Measurements from ENCODE around the gene IL23A. TPM values are rescaled to one million over a fixed set of nuclear protein-coding genes. Genes with fewer than 3 reads are reported as not detected.

Gene IL23A
- total RNA-seq, 6 donors from 2014 or later, result 0.81 to 1.1 TPM; not detected in 4

- DNase-seq, result no peak
- Histone ChIP-seq H3K27ac (peak overlapping the region; percentile 85 to 93 (median 90)), H3K36me3 (peaks cover 23 to 27% (median 25%) of the 10 kb centered on the region in 4 donors), H3K4me3 (peak overlapping the region; percentile 66 to 92 (median 73)), H3K27me3 (no peaks in the 10 kb centered on the region), H3K4me1 (peaks cover 14 to 37% (median 20%) of the 10 kb centered on the region in 4 donors), H3K9me3 (no peaks in the 10 kb centered on the region)
- WGBS, 2 donors, result 0% methylated on average over 1 of the region's 1 CpG
- peak in 2 of 4 donors; percentile 38 to 54 for TF ChIP-seq POLR2A (IDR thresholded peaks at IDR 0.05)
- TF ChIP-seq, protein P1, sequence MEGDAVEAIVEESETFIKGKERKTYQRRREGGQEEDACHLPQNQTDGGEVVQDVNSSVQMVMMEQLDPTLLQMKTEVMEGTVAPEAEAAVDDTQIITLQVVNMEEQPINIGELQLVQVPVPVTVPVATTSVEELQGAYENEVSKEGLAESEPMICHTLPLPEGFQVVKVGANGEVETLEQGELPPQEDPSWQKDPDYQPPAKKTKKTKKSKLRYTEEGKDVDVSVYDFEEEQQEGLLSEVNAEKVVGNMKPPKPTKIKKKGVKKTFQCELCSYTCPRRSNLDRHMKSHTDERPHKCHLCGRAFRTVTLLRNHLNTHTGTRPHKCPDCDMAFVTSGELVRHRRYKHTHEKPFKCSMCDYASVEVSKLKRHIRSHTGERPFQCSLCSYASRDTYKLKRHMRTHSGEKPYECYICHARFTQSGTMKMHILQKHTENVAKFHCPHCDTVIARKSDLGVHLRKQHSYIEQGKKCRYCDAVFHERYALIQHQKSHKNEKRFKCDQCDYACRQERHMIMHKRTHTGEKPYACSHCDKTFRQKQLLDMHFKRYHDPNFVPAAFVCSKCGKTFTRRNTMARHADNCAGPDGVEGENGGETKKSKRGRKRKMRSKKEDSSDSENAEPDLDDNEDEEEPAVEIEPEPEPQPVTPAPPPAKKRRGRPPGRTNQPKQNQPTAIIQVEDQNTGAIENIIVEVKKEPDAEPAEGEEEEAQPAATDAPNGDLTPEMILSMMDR (IDR thresholded peaks at IDR 0.05), result no peak
- peak in 1 of 2 donors; percentile 22 for TF ChIP-seq POLR2AphosphoS5 (IDR thresholded peaks at IDR 0.05)
- TF ChIP-seq EP300 (IDR thresholded peaks at IDR 0.05), result no peak
- peak in 1 of 2 donors; percentile 4 for ATAC-seq (ENCODE audit: low FRiP score in 2 of 2)
Observed at GRCh38 chr12:56358836-56359532, 20.3 kb downstream of the IL23A start.

DNA sequence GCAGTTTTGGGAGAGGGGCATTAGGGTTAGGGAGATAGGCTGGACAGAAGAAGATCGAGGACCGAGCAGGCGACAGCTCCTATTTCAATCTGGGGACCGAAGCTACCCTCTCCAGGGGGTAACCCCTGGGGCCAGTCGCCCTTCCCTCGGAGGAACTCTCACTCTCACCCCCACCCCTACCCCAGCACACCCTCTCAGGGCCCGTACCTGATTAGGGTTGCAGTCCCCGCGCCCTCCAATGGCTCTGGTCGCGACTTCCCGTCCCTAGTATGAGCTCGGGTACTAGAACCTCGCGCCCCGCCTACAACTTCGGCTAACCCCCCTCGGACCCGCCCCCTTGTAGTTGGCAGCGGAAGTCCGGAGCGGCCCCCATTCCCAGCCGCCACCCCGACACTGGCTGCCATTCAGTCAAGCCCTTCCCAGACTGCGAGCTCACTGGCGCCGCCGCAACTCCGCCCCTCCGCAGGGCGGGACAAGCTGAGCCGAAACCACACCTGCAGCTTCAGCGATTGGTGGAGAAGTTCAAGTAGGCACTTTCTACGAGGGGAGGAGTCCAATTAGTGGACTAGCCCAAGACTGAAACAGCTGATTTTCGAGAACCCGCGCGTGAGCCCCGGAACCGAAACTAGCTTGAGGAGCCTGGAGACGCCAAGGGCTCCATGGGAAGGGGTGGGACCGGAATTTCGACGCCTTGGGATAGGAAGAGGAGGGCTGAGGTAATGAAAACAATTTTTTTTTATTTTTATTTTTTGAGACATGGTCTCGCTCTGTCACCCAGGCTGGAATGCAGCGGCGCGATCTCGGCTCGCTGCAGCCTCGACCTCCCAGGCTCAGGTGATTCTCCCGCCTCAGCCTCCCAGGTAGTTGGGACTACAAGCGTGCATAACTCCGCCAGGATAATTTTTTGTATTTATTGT lies 21.4 kb downstream of the IL23A start, which contains the start of gene STAT2:
Gene STAT2 (minus strand): TSS at position 257 of the 917 bp plus-strand sequence. CDS start 3,536 bp downstream, outside the sequence.
- Histone ChIP-seq H3K36me3 (peaks cover 12 to 16% (median 14%) of the 10 kb centered on the region in 4 donors), H3K9me3 (no peaks in the 10 kb centered on the region), H3K27me3 (no peaks in the 10 kb centered on the region), H3K4me1 (peaks cover 14 to 37% (median 20%) of the 10 kb centered on the region in 4 donors), H3K27ac (peak within 1 kb of the TSS; percentile 89 to 93 (median 90)), H3K4me3 (peak within 1 kb of the TSS; percentile 66 to 92 (median 73))
- peak; percentile 99 to 100 for DNase-seq
- 0 to 1% methylated on average over 32 to 54 of the region's 54 CpGs for WGBS, 2 donors
- TF ChIP-seq, protein P1 (IDR thresholded peaks at IDR 0.05), result no peak
- TF ChIP-seq EP300 (IDR thresholded peaks at IDR 0.05) (peak in 2 of 4 donors; percentile 53 to 88), POLR2A (IDR thresholded peaks at IDR 0.05) (peak in 3 of 4 donors; percentile 63 to 91 (median 87)), POLR2AphosphoS5 (IDR thresholded peaks at IDR 0.05) (peak; percentile 70 to 92)
- ATAC-seq (ENCODE audit: low FRiP score in 2 of 2), result peak; percentile 99

DNA sequence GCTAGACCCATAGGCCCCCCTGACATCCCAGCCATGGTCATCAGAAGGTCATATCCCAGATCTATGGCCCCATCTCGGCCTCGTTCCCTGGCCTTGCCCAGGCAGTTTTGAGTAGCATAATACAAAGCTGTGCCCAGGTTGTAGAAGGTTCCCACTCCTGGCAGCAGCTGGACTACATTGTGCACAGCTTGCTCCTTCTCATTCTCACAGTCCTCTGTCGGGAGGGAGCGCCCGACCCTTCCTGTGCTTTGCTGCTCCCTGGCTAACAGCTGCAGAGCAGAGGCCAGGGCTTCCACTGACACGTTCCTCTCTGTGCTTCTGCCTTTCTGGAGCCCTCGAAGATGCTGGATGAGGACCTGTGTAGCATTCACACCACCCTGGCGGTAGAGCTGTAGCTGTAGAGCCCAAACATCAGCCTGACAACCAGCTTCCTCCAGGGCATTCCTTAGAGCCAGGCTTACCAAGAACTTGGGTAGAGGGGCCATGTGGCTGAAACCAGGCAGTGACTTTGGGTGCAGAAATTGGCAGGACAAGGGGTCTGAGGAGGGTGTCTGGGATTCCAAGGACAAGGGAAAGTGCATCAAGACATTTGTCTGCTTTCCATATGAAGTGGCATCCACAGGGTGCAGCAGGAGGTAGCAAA lies 22.9 kb downstream of the IL23A start:
- ATAC-seq (ENCODE audit: low FRiP score in 2 of 2), result no peak
- Histone ChIP-seq H3K4me3 (no peak overlapping the region), H3K4me1 (peaks cover 14 to 33% (median 20%) of the 10 kb centered on the region in 4 donors), H3K36me3 (peaks cover 0 to under 1% (median 0%) of the 10 kb centered on the region in 4 donors), H3K27ac (no peak overlapping the region), H3K27me3 (no peaks in the 10 kb centered on the region), H3K9me3 (no peaks in the 10 kb centered on the region)
- TF ChIP-seq POLR2AphosphoS5 (IDR thresholded peaks at IDR 0.05) (no peak), EP300 (IDR thresholded peaks at IDR 0.05) (no peak), POLR2A (IDR thresholded peaks at IDR 0.05) (no peak)
- TF ChIP-seq, protein P1 (IDR thresholded peaks at IDR 0.05), result no peak
- 69 to 72% methylated on average over 6 to 8 of the region's 8 CpGs for whole genome bisulfite sequencing, 2 donors
- DNase-seq, result no peak

- ATAC-seq (ENCODE audit: low FRiP score in 2 of 2), result no peak
- Histone ChIP-seq H3K36me3 (no peaks in the 10 kb centered on the region), H3K4me3 (no peak within 1 kb of the TSS), H3K9me3 (no peaks in the 10 kb centered on the region), H3K4me1 (peaks cover 14 to 28% (median 18%) of the 10 kb centered on the region in 4 donors), H3K27me3 (no peaks in the 10 kb centered on the region), H3K27ac (no peak within 1 kb of the TSS)
- TF ChIP-seq EP300 (IDR thresholded peaks at IDR 0.05), result no peak
- TF ChIP-seq POLR2AphosphoS5 (IDR thresholded peaks at IDR 0.05), result no peak
- no peak for TF ChIP-seq POLR2A (IDR thresholded peaks at IDR 0.05)
- TF ChIP-seq, protein P1 (IDR thresholded peaks at IDR 0.05), result no peak
- 89 to 92% methylated on average over 10 of the region's 10 CpGs for WGBS, 2 donors
- no peak for DNase-seq
Observed at GRCh38 chr12:56362130-56363059, 23.7 kb downstream of the IL23A start, which contains the start of gene APOF. Gene APOF, minus strand, starts transcription at chr12:56362857. Its CDS starts 112 bp downstream, at chr12:56362745.
